Retinal pigment epithelial cell (primary cell): ENCODE data around the gene SLC16A8.

ENCODE experiments used
- DNase-seq: peaks from one replicate; pipeline ENCODE4 v3.0.0-alpha.2; 2010; ENCODE audit warnings: low read depth
- H3K4me3 ChIP-seq: 2 replicates; pipeline ENCODE4 v1.5.1; 2011; ENCODE audit warnings: mild to moderate bottlenecking, low read length, control low read depth, moderate library complexity
- CTCF ChIP-seq: conservative IDR thresholded peaks from 2 replicates; pipeline ENCODE4 v1.5.1; 2011; ENCODE audit warnings: low read depth, low read length, control low read depth, inconsistent platforms

SLC16A8 gene

GRCh38 chr22:38065539-38065938 is 18.4 kb downstream of the SLC16A8 start:
- no peak for TF ChIP-seq CTCF
- no peak overlapping the region for H3K4me3 ChIP-seq
- DNase-seq, result no peak

- TF ChIP-seq CTCF, result no peak
- DNase-seq, result no peak
- no peak overlapping the region for H3K4me3 ChIP-seq
Measured at GRCh38 chr22:38062791-38063190, 21.2 kb downstream of the SLC16A8 start.

- TF ChIP-seq CTCF, result no peak
- H3K4me3 ChIP-seq, result peak within 1 kb of the TSS; percentile 79
- peak; percentile 84 for DNase-seq
Measured at GRCh38 chr22:38056969-38057891, 26.8 kb downstream of the SLC16A8 start, which contains the start of gene PICK1. TSS of gene PICK1 (plus strand) at chr22:38057404. CDS start at chr22:38057810, 406 bp downstream.

GRCh38 chr22:38051900-38052862 is 31.8 kb downstream of the SLC16A8 start:
- no peak overlapping the region for H3K4me3 ChIP-seq
- DNase-seq, result no peak
- TF ChIP-seq CTCF, result peak; percentile 80

- no peak overlapping the region for H3K4me3 ChIP-seq
- DNase-seq, result no peak
- TF ChIP-seq CTCF, result no peak
Measured at GRCh38 chr22:38051261-38051660, 32.7 kb downstream of the SLC16A8 start.

GRCh38 chr22:38050720-38051119 is 33.3 kb downstream of the SLC16A8 start:
- TF ChIP-seq CTCF, result no peak
- DNase-seq, result no peak
- H3K4me3 ChIP-seq, result no peak overlapping the region
